Osteoblast (primary cell): ENCODE results near the gene TOMM40. TPM values are rescaled to one million over a fixed set of nuclear protein-coding genes. Genes with fewer than 3 reads are reported as not detected.

Experiments used
- DNase-seq: peaks from one replicate; pipeline ENCODE4 v3.0.0; 2011; ENCODE audit warnings: low spot score, mixed read lengths; ENCODE audit not compliant: insufficient read length; ENCODE audit errors: missing footprints
- H2AFZ ChIP-seq: 2 replicates; pipeline ENCODE4 v1.6.0; 2011; ENCODE audit warnings: mild to moderate bottlenecking, low read length
- H3K27ac ChIP-seq: 2 replicates; pipeline ENCODE4 v1.5.1; 2011; ENCODE audit warnings: mild to moderate bottlenecking, low read depth, low read length, moderate library complexity
- H3K27me3 ChIP-seq: 2 replicates; pipeline ENCODE4 v1.6.0; 2012; ENCODE audit warnings: mild to moderate bottlenecking, control low read depth, inconsistent platforms, low read length, moderate library complexity; ENCODE audit not compliant: insufficient read depth
- H3K36me3 ChIP-seq: 2 replicates; pipeline ENCODE4 v1.5.1; 2011; ENCODE audit warnings: mild to moderate bottlenecking, low read length, control low read depth, moderate library complexity; ENCODE audit not compliant: insufficient read depth
- H3K4me1 ChIP-seq: 2 replicates; pipeline ENCODE4 v1.5.1; 2011; ENCODE audit warnings: mild to moderate bottlenecking, low read length, control low read depth, moderate library complexity; ENCODE audit not compliant: insufficient read depth
- H3K4me2 ChIP-seq: 2 replicates; pipeline ENCODE4 v1.6.0; 2011; ENCODE audit warnings: mild to moderate bottlenecking, low read length; ENCODE audit not compliant: insufficient read depth
- H3K4me3 ChIP-seq: fragments of 200-600 bp; sonication (generic); 3 replicates; pipeline ENCODE4 v1.5.1; 2012; ENCODE audit warnings: mild to moderate bottlenecking, low read length, inconsistent platforms; ENCODE audit not compliant: insufficient read depth
- H3K79me2 ChIP-seq: 2 replicates; pipeline ENCODE4 v1.6.0; 2012; ENCODE audit warnings: mild to moderate bottlenecking, low read length, control low read depth, inconsistent platforms; ENCODE audit not compliant: insufficient read depth
- H3K9me3 ChIP-seq: 2 replicates; pipeline ENCODE4 v1.5.1; 2011; ENCODE audit warnings: low read depth, low read length, control low read depth
- H4K20me1 ChIP-seq: 2 replicates; pipeline ENCODE4 v1.6.0; 2012; ENCODE audit warnings: mild to moderate bottlenecking, low read length, control low read depth; ENCODE audit not compliant: insufficient read depth
- total RNA-seq: library from RNA; depleted of rRNA; stranded (reverse); fragments of >200 nt; gene quantifications from 2 replicates; pipeline ENCODE4 v1.2.3, GENCODE V29; 2012
- TF ChIP-seq, protein P1 (sequence below): IDR thresholded peaks from 2 replicates; pipeline ENCODE4 v1.5.1; 2011; ENCODE audit warnings: mild to moderate bottlenecking, low read depth, low read length, moderate library complexity; ENCODE audit errors: extremely low read depth

TOMM40 gene
- total RNA-seq, 1 donor = 31.8 TPM

DNA sequence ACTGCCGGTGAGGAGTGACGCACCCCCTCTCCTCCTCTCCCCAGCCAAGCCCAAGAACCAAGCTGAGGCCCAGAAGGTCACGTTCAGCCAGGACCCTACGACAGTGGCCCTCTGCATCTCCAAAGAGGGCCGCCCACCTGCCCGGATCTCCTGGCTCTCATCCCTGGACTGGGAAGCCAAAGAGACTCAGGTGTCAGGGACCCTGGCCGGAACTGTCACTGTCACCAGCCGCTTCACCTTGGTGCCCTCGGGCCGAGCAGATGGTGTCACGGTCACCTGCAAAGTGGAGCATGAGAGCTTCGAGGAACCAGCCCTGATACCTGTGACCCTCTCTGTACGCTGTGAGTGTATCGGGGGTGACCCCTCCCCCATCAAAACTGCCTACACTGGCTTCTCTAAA, 19.2 kb upstream of the TOMM40 start:
- peaks cover 15% of the 10 kb centered on the region for H4K20me1 ChIP-seq
- no peaks in the 10 kb centered on the region for H3K9me3 ChIP-seq
- no peak overlapping the region for H3K27ac ChIP-seq
- H3K36me3 ChIP-seq = peaks cover 56% of the 10 kb centered on the region
- TF ChIP-seq, protein P1, sequence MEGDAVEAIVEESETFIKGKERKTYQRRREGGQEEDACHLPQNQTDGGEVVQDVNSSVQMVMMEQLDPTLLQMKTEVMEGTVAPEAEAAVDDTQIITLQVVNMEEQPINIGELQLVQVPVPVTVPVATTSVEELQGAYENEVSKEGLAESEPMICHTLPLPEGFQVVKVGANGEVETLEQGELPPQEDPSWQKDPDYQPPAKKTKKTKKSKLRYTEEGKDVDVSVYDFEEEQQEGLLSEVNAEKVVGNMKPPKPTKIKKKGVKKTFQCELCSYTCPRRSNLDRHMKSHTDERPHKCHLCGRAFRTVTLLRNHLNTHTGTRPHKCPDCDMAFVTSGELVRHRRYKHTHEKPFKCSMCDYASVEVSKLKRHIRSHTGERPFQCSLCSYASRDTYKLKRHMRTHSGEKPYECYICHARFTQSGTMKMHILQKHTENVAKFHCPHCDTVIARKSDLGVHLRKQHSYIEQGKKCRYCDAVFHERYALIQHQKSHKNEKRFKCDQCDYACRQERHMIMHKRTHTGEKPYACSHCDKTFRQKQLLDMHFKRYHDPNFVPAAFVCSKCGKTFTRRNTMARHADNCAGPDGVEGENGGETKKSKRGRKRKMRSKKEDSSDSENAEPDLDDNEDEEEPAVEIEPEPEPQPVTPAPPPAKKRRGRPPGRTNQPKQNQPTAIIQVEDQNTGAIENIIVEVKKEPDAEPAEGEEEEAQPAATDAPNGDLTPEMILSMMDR = no peak
- H3K27me3 ChIP-seq = no peaks in the 10 kb centered on the region
- H3K4me1 ChIP-seq = peaks cover 19% of the 10 kb centered on the region
- peaks cover 5% of the 10 kb centered on the region for H3K79me2 ChIP-seq
- H2AFZ ChIP-seq = no peak overlapping the region
- no peak overlapping the region for H3K4me3 ChIP-seq
- H3K4me2 ChIP-seq = no peak overlapping the region
- peak; percentile 49 for DNase-seq

DNA sequence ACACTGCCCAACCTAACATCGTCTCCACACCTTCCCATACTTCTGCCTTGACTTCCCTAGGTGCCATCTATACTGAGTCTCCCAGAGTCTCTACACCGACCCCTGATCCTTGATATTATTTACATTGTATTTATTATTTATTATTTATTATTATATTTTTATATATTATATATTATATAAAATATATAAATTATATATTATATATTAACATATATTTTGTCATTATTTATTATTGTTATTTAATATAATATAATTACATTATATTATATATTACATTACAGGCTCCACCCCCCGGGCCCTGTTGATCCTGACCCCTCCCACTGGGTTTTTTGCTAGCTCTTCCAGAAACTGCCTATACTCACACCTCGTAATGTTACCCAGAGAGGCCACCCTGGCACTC, 18.4 kb upstream of the TOMM40 start:
- Histone ChIP-seq H3K4me1 (peaks cover 19% of the 10 kb centered on the region), H3K27me3 (no peaks in the 10 kb centered on the region), H3K4me2 (no peak overlapping the region), H3K36me3 (peaks cover 62% of the 10 kb centered on the region), H2AFZ (no peak overlapping the region), H4K20me1 (peaks cover 11% of the 10 kb centered on the region), H3K4me3 (no peak overlapping the region), H3K27ac (no peak overlapping the region), H3K9me3 (no peaks in the 10 kb centered on the region), H3K79me2 (peaks cover 1% of the 10 kb centered on the region)
- DNase-seq = no peak
- TF ChIP-seq, protein P1 = no peak

DNA sequence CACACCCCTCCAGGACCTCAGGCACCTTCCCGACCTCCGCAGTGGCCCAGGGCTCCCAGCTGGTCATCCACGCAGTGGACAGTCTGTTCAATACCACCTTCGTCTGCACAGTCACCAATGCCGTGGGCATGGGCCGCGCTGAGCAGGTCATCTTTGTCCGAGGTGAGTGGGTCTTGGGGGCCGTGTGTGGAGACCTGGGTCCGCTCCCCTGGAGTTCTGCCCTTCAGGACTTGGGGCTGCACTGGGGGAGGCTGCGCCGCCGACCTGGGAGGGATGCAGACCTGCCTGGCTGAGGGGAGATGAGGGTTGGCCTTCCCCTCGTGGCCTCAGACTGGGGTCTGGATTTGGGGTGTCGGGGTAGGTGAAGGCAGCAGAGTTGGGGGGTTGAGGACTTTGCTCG, 16.7 kb upstream of the TOMM40 start:
- no peak overlapping the region for H3K4me3 ChIP-seq
- TF ChIP-seq, protein P1 = no peak
- H3K4me2 ChIP-seq = no peak overlapping the region
- H4K20me1 ChIP-seq = peaks cover 11% of the 10 kb centered on the region
- no peaks in the 10 kb centered on the region for H3K9me3 ChIP-seq
- H3K36me3 ChIP-seq = peaks cover 63% of the 10 kb centered on the region
- H3K27me3 ChIP-seq = no peaks in the 10 kb centered on the region
- H3K27ac ChIP-seq = no peak overlapping the region
- DNase-seq = peak; percentile 23
- no peaks in the 10 kb centered on the region for H3K79me2 ChIP-seq
- peaks cover 19% of the 10 kb centered on the region for H3K4me1 ChIP-seq
- H2AFZ ChIP-seq = no peak overlapping the region

DNA sequence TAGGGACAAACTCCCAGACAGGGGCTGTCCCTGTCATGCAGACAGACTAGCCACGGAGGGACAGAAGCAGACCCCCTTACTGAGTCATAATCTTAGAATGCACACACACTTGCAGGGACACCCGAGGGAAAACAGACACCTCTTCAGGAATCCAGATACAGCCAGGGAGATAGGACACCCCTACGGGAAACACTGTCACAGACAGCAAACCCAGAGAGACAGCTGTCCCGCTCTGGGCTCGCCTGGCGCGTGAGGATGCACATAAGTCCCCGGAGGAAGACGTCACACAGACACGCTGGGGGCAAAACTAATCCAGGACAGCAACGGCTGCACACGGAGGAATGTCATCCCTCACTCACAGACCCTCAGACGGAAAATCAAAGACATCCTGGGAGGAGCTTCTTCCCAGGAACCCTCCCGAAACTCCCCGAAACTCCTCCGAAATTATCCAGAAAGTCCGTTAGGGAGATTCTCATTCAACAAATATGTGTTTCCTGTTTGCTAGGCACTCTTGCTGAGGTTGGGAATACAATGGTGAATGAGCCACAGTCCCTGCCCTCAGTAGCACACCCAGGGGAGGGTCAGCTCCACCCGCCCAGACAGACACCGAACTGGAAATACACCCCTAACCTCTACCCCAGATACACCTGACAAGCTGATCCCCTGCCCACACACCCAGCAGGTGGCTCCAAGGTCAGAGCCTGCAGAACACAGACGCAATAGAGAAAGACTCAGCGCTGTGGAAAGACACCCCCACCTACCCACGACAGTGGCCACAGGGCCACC, 15.2 kb upstream of the TOMM40 start:
- no peak overlapping the region for H3K4me3 ChIP-seq
- H3K9me3 ChIP-seq = no peaks in the 10 kb centered on the region
- H3K27ac ChIP-seq = no peak overlapping the region
- no peak overlapping the region for H2AFZ ChIP-seq
- TF ChIP-seq, protein P1 = no peak
- no peak overlapping the region for H3K4me2 ChIP-seq
- peaks cover 8% of the 10 kb centered on the region for H3K4me1 ChIP-seq
- H3K27me3 ChIP-seq = no peaks in the 10 kb centered on the region
- peak; percentile 80 for DNase-seq
- no peaks in the 10 kb centered on the region for H3K79me2 ChIP-seq
- H3K36me3 ChIP-seq = peaks cover 65% of the 10 kb centered on the region
- peaks cover 8% of the 10 kb centered on the region for H4K20me1 ChIP-seq
